ENCODE data around the gene CD2AP.
A peak's percentile ranks its signal among the peaks of the same experiment; 100 is the strongest.
"Not testable (repeated sequence)": the region's sequence is repeated elsewhere in the genome, so short reads cannot be mapped to it uniquely, and the experiment has no call there.

The CD2AP gene

GRCh38 chr6:47477497-47478232, at the start of gene CD2AP:
TSS of gene CD2AP (plus strand) at chr6:47477789. CDS start at chr6:47478245, 456 bp downstream.
- Mint-ChIP-seq H3K27me3 (no peaks in the 10 kb centered on the region), H3K4me3 (peak within 1 kb of the TSS; percentile 98 to 99), H3K27ac (peak within 1 kb of the TSS; percentile 97), H3K4me1 (peaks cover 9 to 36% of the 10 kb centered on the region in 2 donors), H3K9me3 (no peaks in the 10 kb centered on the region), H3K36me3 (peaks cover 1 to 4% of the 10 kb centered on the region in 2 donors)
- ATAC-seq (replicated peaks), result peak; percentile 89 to 90
- DNase-seq, result peak; percentile 87

GRCh38 chr6:47428288-47428687, 49.3 kb upstream of the CD2AP start:
- no peaks in the 10 kb centered on the region for H3K4me1 Mint-ChIP-seq
- H3K27ac Mint-ChIP-seq, result no peak overlapping the region
- peaks cover 0 to 12% of the 10 kb centered on the region in 2 donors for H3K27me3 Mint-ChIP-seq

GRCh38 chr6:47428746-47429664, 48.6 kb upstream of the CD2AP start:
- Mint-ChIP-seq H3K4me1 (no peaks in the 10 kb centered on the region), H3K27me3 (peaks cover 0 to 17% of the 10 kb centered on the region in 2 donors), H3K27ac (no peak overlapping the region), H3K36me3 (peaks cover 3 to 5% of the 10 kb centered on the region in 2 donors), H3K4me3 (no peak overlapping the region), H3K9me3 (peaks cover 23% of the 10 kb centered on the region in 2 donors)
- no peak for DNase-seq
- no peak for ATAC-seq (replicated peaks)

More at GRCh38 chr6:47428288-47428687, 49.3 kb upstream of the CD2AP start:
- ATAC-seq (replicated peaks), result no peak
- peaks cover 23% of the 10 kb centered on the region in 2 donors for H3K9me3 Mint-ChIP-seq
- peaks cover 3 to 5% of the 10 kb centered on the region in 2 donors for H3K36me3 Mint-ChIP-seq
- no peak for DNase-seq
- no peak overlapping the region for H3K4me3 Mint-ChIP-seq

- no peak for ATAC-seq (replicated peaks)
- H3K27me3 Mint-ChIP-seq, result peaks cover 0 to 5% of the 10 kb centered on the region in 2 donors
These were observed 43.0 kb upstream of the CD2AP start for GRCh38 chr6:47434372-47435253.

GRCh38 chr6:47435254-47435612, 42.4 kb upstream of the CD2AP start:
- DNase-seq, result no peak
- Mint-ChIP-seq H3K4me3 (no peak overlapping the region), H3K9me3 (peaks cover 7 to 9% of the 10 kb centered on the region in 2 donors), H3K27me3 (peaks cover 0 to 5% of the 10 kb centered on the region in 2 donors), H3K36me3 (peaks cover 0 to 5% of the 10 kb centered on the region in 2 donors), H3K27ac (no peak overlapping the region), H3K4me1 (peaks cover 23 to 36% of the 10 kb centered on the region in 2 donors)
- no peak for ATAC-seq (replicated peaks)

More at GRCh38 chr6:47434372-47435253, 43.0 kb upstream of the CD2AP start:
- Mint-ChIP-seq H3K27ac (no peak overlapping the region), H3K9me3 (peaks cover 8 to 13% of the 10 kb centered on the region in 2 donors), H3K36me3 (peaks cover 0 to 5% of the 10 kb centered on the region in 2 donors), H3K4me3 (no peak overlapping the region), H3K4me1 (peaks cover 20 to 30% of the 10 kb centered on the region in 2 donors)
- no peak for DNase-seq

GRCh38 chr6:47437592-47437991, 40.0 kb upstream of the CD2AP start:
- Mint-ChIP-seq H3K4me3 (peak overlapping the region in 1 of 2 donors; percentile 3), H3K27ac (no peak overlapping the region), H3K9me3 (no peaks in the 10 kb centered on the region), H3K27me3 (peaks cover 0 to 5% of the 10 kb centered on the region in 2 donors), H3K4me1 (peaks cover 26 to 51% of the 10 kb centered on the region in 2 donors), H3K36me3 (no peaks in the 10 kb centered on the region)
- peak; percentile 75 to 80 for ATAC-seq (replicated peaks)
- peak; percentile 27 for DNase-seq

- Mint-ChIP-seq H3K4me3 (peak overlapping the region in 1 of 2 donors; percentile 28), H3K36me3 (no peaks in the 10 kb centered on the region), H3K27ac (peak overlapping the region; percentile 59), H3K4me1 (peaks cover 26 to 51% of the 10 kb centered on the region in 2 donors), H3K27me3 (peaks cover 0 to 1% of the 10 kb centered on the region in 2 donors), H3K9me3 (no peaks in the 10 kb centered on the region)
- DNase-seq, result peak; percentile 56
- ATAC-seq (replicated peaks), result peak; percentile 91
These were observed 38.9 kb upstream of the CD2AP start for GRCh38 chr6:47438481-47439347.

GRCh38 chr6:47439348-47439668, 38.3 kb upstream of the CD2AP start:
- Mint-ChIP-seq H3K36me3 (peaks cover 0 to 2% of the 10 kb centered on the region in 2 donors), H3K27ac (peak overlapping the region; percentile 59), H3K4me3 (peak overlapping the region in 1 of 2 donors; percentile 28), H3K4me1 (peaks cover 26 to 51% of the 10 kb centered on the region in 2 donors), H3K9me3 (peaks cover 0 to 3% of the 10 kb centered on the region in 2 donors), H3K27me3 (no peaks in the 10 kb centered on the region)
- DNase-seq (no peak), ATAC-seq (replicated peaks) (peak in 1 of 2 donors; percentile 54)

GRCh38 chr6:47440719-47441118, 36.9 kb upstream of the CD2AP start:
- H3K27ac Mint-ChIP-seq, result peak overlapping the region; percentile 42
- no peak for DNase-seq
- H3K9me3 Mint-ChIP-seq, result peaks cover 0 to 4% of the 10 kb centered on the region in 2 donors
- H3K4me3 Mint-ChIP-seq, result no peak overlapping the region
- no peaks in the 10 kb centered on the region for H3K27me3 Mint-ChIP-seq
- ATAC-seq (replicated peaks), result peak; percentile 26 to 38
- H3K36me3 Mint-ChIP-seq, result peaks cover 0 to 3% of the 10 kb centered on the region in 2 donors
- peaks cover 26 to 51% of the 10 kb centered on the region in 2 donors for H3K4me1 Mint-ChIP-seq

- H3K4me3 Mint-ChIP-seq; H3K9me3 Mint-ChIP-seq; ATAC-seq (replicated peaks); H3K36me3 Mint-ChIP-seq; H3K27me3 Mint-ChIP-seq; DNase-seq; H3K27ac Mint-ChIP-seq: not testable (repeated sequence)
- H3K4me1 Mint-ChIP-seq, result peaks cover 3 to 17% of the 10 kb centered on the region in 2 donors
These were observed 32.6 kb upstream of the CD2AP start for GRCh38 chr6:47444964-47445363.

GRCh38 chr6:47446669-47447330, 30.8 kb upstream of the CD2AP start:
- Mint-ChIP-seq H3K27ac (no peak overlapping the region), H3K4me3 (no peak overlapping the region), H3K9me3 (peaks cover 0 to 4% of the 10 kb centered on the region in 2 donors), H3K27me3 (no peaks in the 10 kb centered on the region), H3K4me1 (peaks cover 0 to 2% of the 10 kb centered on the region in 2 donors), H3K36me3 (peaks cover 0 to 3% of the 10 kb centered on the region in 2 donors)
- no peak for DNase-seq
- no peak for ATAC-seq (replicated peaks)

- Mint-ChIP-seq H3K9me3 (peaks cover 0 to 4% of the 10 kb centered on the region in 2 donors), H3K27ac (no peak overlapping the region), H3K4me3 (no peak overlapping the region), H3K27me3 (no peaks in the 10 kb centered on the region), H3K36me3 (peaks cover 0 to 3% of the 10 kb centered on the region in 2 donors), H3K4me1 (no peaks in the 10 kb centered on the region)
- ATAC-seq (replicated peaks) (no peak), DNase-seq (no peak)
These were observed 29.9 kb upstream of the CD2AP start for GRCh38 chr6:47447722-47448121.

All from stimulated activated naive B cell treated with anti-CD40 and anti-IgM and Interleukin-4, amounts not matched to agents 10 μg/mL and 1 μg/mL and 100 μg/mL, for 72 hours (primary cell).